Effector memory CD4-positive, alpha-beta T cell (primary cell): ENCODE results near the gene S100A7A.

Experiments used
- DNase-seq, 3 donors: peaks; one replicate each; pipeline ENCODE4 v3.0.0-alpha.2; 2020
- H3K27ac ChIP-seq: 2 replicates; pipeline ENCODE4 v1.7.0; 2013; ENCODE audit warnings: mild to moderate bottlenecking, low read length, moderate library complexity; ENCODE audit not compliant: insufficient read depth, poor library complexity, severe bottlenecking
- H3K27me3 ChIP-seq: replicated peaks from 2 replicates; pipeline ENCODE4 v1.7.0; 2013; ENCODE audit warnings: mild to moderate bottlenecking, low read length; ENCODE audit not compliant: insufficient read depth, control insufficient read depth, poor library complexity, severe bottlenecking
- H3K36me3 ChIP-seq: 2 replicates; pipeline ENCODE4 v1.7.0; 2013; ENCODE audit warnings: mild to moderate bottlenecking, low read length, moderate library complexity; ENCODE audit not compliant: control insufficient read depth, insufficient read depth
- H3K4me1 ChIP-seq: 2 replicates; pipeline ENCODE4 v1.7.0; 2013; ENCODE audit warnings: low read length, mild to moderate bottlenecking; ENCODE audit not compliant: control insufficient read depth, insufficient read depth, poor library complexity, severe bottlenecking
- H3K4me3 ChIP-seq: 2 replicates; pipeline ENCODE4 v1.7.0; 2013; ENCODE audit warnings: low read length, low read depth, mild to moderate bottlenecking; ENCODE audit not compliant: insufficient read depth, poor library complexity, severe bottlenecking
- H3K9me3 ChIP-seq: 2 replicates; pipeline ENCODE4 v1.7.0; 2013; ENCODE audit warnings: mild to moderate bottlenecking, low read length, moderate library complexity; ENCODE audit not compliant: control insufficient read depth

Gene S100A7A

DNA sequence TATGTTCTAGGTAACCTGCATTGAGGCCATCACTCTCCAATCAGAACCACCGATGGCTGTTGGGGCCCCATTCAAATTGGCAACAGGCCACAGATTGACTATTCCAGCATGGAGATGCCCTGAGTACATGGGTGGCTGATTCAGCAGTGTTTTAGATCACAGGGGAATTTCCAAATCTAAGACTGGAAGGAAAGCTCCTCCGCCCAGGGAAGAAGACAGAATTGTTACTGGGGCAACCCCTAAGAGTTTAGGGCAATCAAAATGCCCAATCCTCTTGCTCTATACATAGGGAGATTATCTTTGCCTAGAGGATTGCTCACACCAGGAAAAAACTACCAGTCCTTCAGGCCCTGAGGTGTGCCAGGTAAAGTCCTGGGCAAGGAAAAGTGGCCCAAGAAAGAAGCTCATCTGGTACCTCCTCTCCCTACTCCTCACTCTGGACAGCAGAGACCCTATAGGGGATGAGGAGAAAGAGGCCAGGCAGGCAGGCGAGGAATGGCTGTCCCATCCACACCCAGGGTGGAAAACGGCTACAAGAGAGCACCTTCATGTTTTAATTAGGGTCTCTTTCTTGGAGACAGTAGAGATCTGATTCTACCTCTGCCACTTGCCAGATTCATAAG, 31.3 kb upstream of the S100A7A start:
- H3K36me3 ChIP-seq, result no peaks in the 10 kb centered on the region
- no peak overlapping the region for H3K4me3 ChIP-seq
- no peak for DNase-seq
- no peaks in the 10 kb centered on the region for H3K4me1 ChIP-seq
- no peak overlapping the region for H3K27ac ChIP-seq
- no peaks in the 10 kb centered on the region for H3K9me3 ChIP-seq
- no peaks in the 10 kb centered on the region for H3K27me3 ChIP-seq

DNA sequence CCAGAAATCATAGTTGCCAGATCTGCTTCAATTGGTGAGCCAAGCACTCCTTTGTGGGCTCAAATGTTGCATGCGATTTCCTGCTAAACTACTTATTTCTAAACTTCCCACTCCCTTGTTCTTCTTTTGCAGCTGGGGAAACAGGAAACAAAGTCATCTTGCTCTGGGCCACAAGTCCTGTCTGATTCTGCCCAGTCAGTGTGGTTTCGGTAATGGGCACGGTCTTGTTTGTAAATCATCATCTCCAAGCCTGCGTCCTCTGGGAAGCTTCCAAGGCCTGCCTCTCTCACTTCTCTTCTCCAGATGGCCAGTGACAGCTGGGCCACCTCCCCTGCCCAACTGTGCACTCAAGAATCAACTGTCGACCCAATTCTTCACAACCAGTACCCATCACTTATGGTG, 29.8 kb upstream of the S100A7A start:
- H3K36me3 ChIP-seq, result no peaks in the 10 kb centered on the region
- H3K9me3 ChIP-seq, result no peaks in the 10 kb centered on the region
- no peak overlapping the region for H3K4me3 ChIP-seq
- H3K27ac ChIP-seq, result no peak overlapping the region
- H3K27me3 ChIP-seq, result no peaks in the 10 kb centered on the region
- no peaks in the 10 kb centered on the region for H3K4me1 ChIP-seq
- DNase-seq, result no peak

DNA sequence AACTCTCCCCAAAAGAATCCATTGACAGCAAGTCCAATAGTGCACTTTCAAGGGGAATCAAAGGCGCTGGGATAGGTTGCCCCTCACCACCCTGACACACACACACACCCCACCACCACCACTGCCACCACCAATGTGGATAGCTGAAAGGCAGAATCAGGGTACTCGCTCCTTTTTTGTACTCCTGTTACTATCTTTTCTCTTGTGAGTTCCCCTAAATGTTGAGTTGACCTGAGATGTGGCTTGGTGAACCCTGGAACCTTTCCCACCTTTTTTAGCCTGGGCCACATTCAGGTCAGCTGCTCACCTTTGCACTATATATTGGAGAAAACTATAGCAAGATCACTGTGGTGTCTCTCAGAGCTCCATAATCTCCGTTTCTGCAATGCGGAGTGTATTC, 29.3 kb upstream of the S100A7A start:
- H3K36me3 ChIP-seq, result no peaks in the 10 kb centered on the region
- H3K4me1 ChIP-seq, result no peaks in the 10 kb centered on the region
- DNase-seq, result no peak
- no peaks in the 10 kb centered on the region for H3K9me3 ChIP-seq
- H3K27me3 ChIP-seq, result no peaks in the 10 kb centered on the region
- H3K4me3 ChIP-seq, result no peak overlapping the region
- H3K27ac ChIP-seq, result no peak overlapping the region

DNA sequence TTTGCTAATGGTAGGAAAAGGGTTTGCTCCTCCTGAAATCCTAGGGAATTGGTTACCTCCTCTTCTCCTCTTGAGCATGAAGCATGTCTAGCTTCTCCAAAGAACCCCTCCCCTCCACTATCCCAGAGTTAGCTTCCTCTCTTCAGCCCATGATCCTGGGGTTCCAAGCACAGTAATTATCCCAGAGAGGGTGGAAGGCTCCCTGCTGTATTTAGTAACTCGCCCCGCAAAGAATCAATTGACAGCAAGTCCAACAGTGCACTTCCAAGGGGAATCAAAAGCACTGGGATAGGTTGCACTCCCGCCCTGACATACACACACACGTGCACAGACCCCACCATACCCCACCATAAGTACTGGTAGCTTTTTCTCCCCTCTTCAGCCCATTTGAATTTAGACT, 28.5 kb upstream of the S100A7A start:
- DNase-seq, result no peak
- no peaks in the 10 kb centered on the region for H3K4me1 ChIP-seq
- no peak overlapping the region for H3K27ac ChIP-seq
- no peaks in the 10 kb centered on the region for H3K9me3 ChIP-seq
- no peaks in the 10 kb centered on the region for H3K27me3 ChIP-seq
- H3K36me3 ChIP-seq, result no peaks in the 10 kb centered on the region
- no peak overlapping the region for H3K4me3 ChIP-seq

DNA sequence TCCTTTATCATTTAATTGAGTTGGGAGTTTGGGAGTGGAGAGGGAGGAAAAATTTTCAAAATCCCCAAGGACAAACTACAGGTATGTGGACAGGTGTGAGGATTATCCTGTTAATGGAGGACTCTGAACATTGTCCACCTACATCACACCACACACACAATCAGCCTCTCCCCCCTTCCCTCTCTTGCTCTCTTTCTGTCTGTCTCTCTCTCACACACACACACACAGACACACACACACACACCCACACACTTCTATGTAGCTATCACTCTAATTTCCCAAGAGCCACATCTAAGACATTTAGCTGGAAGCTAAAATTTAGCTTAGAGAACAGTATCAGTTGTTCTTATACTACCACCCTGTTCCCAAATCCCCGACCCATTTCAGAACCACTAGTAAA, 26.9 kb upstream of the S100A7A start:
- H3K4me3 ChIP-seq, result no peak overlapping the region
- H3K4me1 ChIP-seq, result no peaks in the 10 kb centered on the region
- DNase-seq, result no peak
- H3K27ac ChIP-seq, result no peak overlapping the region
- no peaks in the 10 kb centered on the region for H3K27me3 ChIP-seq
- no peaks in the 10 kb centered on the region for H3K36me3 ChIP-seq
- no peaks in the 10 kb centered on the region for H3K9me3 ChIP-seq

DNA sequence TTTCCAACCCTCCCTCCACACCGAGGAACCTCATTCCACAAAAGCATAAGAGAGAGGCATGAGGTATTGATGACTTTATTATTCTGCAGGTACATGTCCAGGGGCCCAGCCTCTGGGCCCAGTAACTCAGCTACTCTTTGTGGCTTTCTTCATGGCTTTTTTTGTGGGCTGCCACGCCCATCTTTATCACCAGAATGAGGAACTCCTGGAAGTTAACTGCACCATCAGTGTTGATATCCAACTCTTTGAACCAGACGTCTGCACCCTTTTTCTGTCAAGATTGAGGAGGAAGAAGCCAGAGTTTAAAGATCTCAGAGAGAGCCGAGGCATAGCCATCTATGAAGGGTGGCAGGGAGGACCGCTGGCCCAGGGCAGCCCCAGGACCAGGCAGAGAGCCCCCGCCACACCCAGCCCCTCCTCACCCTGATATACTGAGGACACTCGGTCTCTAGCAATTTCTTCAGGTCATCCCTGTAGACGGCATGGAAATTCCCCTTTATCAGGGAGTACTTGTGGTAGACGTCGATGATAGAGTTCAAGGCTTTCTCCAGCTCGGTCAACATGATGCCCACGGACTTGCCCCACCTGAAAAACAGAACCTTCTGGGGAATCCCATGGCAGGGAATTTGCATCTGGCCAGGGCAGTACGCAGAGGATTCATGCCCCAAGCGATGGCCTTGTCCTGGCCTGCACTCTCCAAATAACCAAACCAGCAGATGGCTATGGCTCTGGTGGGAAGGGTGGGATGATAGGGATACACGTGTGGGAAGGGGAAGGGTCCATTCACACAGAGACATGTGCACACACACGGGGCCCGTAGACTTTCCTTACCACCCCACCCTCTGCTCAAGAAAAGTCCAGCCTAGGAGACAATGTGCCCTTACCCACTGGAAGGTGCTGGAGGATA, 26.1 kb upstream of the S100A7A start:
- no peak overlapping the region for H3K4me3 ChIP-seq
- no peaks in the 10 kb centered on the region for H3K27me3 ChIP-seq
- no peaks in the 10 kb centered on the region for H3K4me1 ChIP-seq
- no peaks in the 10 kb centered on the region for H3K36me3 ChIP-seq
- H3K27ac ChIP-seq, result no peak overlapping the region
- no peaks in the 10 kb centered on the region for H3K9me3 ChIP-seq
- DNase-seq, result no peak

DNA sequence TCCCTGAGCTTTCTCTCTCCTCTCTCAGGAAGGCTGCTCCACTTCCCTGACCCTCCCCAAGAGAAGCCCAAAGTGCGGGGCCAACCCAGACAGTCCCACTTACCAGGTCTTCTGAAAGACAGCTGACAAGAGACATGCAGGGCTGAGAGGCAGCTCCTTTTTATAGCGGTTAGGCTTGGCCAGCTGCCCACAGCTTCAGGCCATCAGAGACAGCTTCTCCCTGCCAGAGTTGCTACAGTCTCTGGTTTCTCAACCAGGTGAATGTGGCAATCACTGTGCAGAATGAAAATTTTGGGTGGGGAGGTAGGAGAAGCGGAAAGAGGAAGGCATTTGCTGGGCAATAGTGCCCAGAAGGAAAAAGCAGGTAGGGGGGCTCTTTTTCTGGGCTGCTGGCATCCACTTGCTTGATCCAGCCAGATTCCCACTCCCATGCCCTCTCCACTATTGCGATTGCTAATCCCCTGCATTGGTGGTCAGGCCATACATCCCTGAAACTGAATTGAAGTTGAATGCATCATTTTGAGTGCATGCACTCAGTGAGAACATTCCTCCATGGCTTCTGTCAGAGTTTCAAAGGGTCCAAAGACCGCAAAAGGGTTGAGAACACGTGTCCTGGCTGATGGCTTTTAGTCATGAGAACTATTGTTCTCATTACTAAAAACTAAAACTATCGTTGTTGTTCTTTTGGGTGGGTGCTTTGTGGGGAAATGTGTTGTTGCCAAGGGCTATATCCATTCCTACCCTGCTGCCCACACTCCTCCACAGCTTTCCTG, 25.2 kb upstream of the S100A7A start, which contains the start of gene S100A8:
S100A8 (minus strand) TSS at position 136 of the 773 bp plus-strand sequence. CDS start 538 bp downstream, outside the sequence.
- DNase-seq, result no peak
- Histone ChIP-seq H3K36me3 (no peaks in the 10 kb centered on the region), H3K27me3 (no peaks in the 10 kb centered on the region), H3K4me1 (no peaks in the 10 kb centered on the region), H3K27ac (no peak within 1 kb of the TSS), H3K4me3 (no peak within 1 kb of the TSS), H3K9me3 (no peaks in the 10 kb centered on the region)

DNA sequence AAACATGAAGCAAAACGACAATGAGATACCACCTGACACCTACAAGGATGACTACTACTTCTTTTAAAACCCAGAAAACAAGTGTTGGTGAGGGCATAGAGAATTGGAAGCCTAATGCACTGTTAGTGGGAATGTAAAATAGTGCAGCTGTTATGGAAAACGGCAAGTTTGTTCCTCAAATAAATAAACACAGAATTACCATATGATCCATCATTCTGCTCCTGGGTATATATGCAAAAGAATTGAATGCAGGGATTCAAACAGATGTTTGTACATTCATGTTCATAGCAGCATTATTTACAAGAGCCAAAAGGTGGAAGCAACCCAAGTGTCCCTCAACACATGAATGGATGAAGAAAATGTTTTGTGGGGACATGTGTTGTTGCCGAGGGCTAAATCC, 24.1 kb upstream of the S100A7A start:
- no peaks in the 10 kb centered on the region for H3K27me3 ChIP-seq
- H3K4me1 ChIP-seq, result no peaks in the 10 kb centered on the region
- H3K36me3 ChIP-seq, result no peaks in the 10 kb centered on the region
- no peak for DNase-seq
- H3K4me3 ChIP-seq, result no peak overlapping the region
- no peaks in the 10 kb centered on the region for H3K9me3 ChIP-seq
- no peak overlapping the region for H3K27ac ChIP-seq

DNA sequence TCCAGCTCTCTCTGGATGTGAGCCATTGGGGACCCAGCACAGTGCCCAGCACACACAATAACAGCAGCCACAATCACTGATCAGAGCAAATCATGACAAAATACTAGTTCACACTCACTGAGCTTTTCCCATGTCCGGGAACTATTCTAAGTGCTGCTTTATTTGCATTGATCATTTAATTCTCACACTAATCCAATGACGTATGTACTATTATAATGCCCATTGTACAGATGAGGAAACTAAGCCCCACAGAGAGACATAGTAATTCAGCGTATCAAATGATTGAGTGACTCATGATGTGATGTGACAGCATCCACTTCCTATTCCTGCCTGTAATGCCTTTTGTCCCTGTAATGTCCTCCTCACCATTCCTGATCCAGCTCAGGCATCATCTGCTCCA, 23.5 kb upstream of the S100A7A start:
- Histone ChIP-seq H3K27me3 (no peaks in the 10 kb centered on the region), H3K4me3 (no peak overlapping the region), H3K9me3 (no peaks in the 10 kb centered on the region), H3K27ac (no peak overlapping the region), H3K36me3 (no peaks in the 10 kb centered on the region), H3K4me1 (no peaks in the 10 kb centered on the region)
- no peak for DNase-seq

DNA sequence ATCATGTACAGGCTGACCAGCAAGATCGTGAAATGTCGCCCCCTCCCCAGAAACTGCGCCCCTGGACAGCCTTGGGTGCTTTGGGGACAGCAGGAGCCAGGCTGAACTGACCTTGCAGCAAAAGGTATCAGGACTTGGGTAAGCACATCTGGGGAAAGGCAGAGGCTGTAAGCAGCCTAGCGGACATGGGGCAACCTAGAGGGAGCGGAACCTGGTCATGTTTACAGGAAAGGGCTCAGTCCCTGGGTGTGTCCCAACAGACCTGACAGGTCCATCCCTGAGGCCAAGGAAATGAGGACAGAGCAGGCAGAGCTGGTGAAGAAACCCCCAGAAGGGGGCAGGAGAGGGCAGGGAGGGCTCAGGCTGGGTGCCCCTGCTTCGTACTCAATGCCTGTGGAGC, 22.4 kb upstream of the S100A7A start:
- Histone ChIP-seq H3K4me1 (no peaks in the 10 kb centered on the region), H3K36me3 (no peaks in the 10 kb centered on the region), H3K9me3 (no peaks in the 10 kb centered on the region), H3K27ac (no peak overlapping the region), H3K4me3 (no peak overlapping the region), H3K27me3 (no peaks in the 10 kb centered on the region)
- DNase-seq, result no peak
